ENCODE results near the gene KCTD15. TPM values are rescaled to one million over a fixed set of nuclear protein-coding genes. Genes with fewer than 3 reads are reported as not detected.
A peak's percentile ranks its signal among the peaks of the same experiment; 100 is the strongest.

KCTD15 gene
- total and polyA plus RNA-seq, 2 experiments from 2014 or later = 17.1 to 161 TPM

- H3K4me1 ChIP-seq (ENCODE audit: low read depth) = no peaks in the 10 kb centered on the region
- no peak for DNase-seq (ENCODE audit: low read depth in 1 of 2, low spot score in 1 of 2)
- H3K36me3 ChIP-seq = no peaks in the 10 kb centered on the region
- no peak overlapping the region for H3K27ac ChIP-seq
- peaks cover 12% of the 10 kb centered on the region for H3K27me3 ChIP-seq
- H3K9me3 ChIP-seq (ENCODE audit: low read depth) = no peaks in the 10 kb centered on the region
- H3K4me3 ChIP-seq = no peak overlapping the region
- TF ChIP-seq, protein P1, sequence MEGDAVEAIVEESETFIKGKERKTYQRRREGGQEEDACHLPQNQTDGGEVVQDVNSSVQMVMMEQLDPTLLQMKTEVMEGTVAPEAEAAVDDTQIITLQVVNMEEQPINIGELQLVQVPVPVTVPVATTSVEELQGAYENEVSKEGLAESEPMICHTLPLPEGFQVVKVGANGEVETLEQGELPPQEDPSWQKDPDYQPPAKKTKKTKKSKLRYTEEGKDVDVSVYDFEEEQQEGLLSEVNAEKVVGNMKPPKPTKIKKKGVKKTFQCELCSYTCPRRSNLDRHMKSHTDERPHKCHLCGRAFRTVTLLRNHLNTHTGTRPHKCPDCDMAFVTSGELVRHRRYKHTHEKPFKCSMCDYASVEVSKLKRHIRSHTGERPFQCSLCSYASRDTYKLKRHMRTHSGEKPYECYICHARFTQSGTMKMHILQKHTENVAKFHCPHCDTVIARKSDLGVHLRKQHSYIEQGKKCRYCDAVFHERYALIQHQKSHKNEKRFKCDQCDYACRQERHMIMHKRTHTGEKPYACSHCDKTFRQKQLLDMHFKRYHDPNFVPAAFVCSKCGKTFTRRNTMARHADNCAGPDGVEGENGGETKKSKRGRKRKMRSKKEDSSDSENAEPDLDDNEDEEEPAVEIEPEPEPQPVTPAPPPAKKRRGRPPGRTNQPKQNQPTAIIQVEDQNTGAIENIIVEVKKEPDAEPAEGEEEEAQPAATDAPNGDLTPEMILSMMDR (IDR thresholded peaks at IDR 0.05; ENCODE audit: low read depth, low read length) = no peak
Measured at GRCh38 chr19:33777351-33777750, 19.3 kb upstream of the KCTD15 start.

DNA sequence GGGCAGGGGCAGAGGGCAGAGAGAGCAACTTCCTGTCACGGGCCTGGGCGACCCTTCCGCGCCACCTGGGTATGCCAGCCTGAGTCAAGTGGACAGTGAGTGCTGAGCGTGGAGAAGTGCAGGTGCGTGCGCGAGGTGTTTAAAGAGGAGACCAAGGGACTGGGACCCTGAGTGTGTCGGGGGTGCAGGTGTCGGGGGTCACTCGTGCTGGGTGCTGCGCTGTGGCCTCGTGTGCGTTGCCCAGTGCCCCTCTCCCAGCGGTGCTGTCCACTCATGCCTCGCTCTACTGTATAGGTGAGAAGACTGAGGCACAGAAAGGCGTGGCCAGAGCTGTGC lies 18.9 kb upstream of the KCTD15 start:
- H3K27ac ChIP-seq = no peak overlapping the region
- H3K27me3 ChIP-seq = peaks cover 12% of the 10 kb centered on the region
- H3K36me3 ChIP-seq = no peaks in the 10 kb centered on the region
- no peak for DNase-seq (ENCODE audit: low read depth in 1 of 2, low spot score in 1 of 2)
- H3K9me3 ChIP-seq (ENCODE audit: low read depth) = no peaks in the 10 kb centered on the region
- H3K4me3 ChIP-seq = no peak overlapping the region
- no peaks in the 10 kb centered on the region for H3K4me1 ChIP-seq (ENCODE audit: low read depth)
- TF ChIP-seq, protein P1 (IDR thresholded peaks at IDR 0.05; ENCODE audit: low read depth, low read length) = no peak

GRCh38 chr19:33778089-33778791 lies 18.4 kb upstream of the KCTD15 start:
- peak; percentile 82 to 91 for DNase-seq (ENCODE audit: low read depth in 1 of 2, low spot score in 1 of 2)
- Histone ChIP-seq H3K4me1 (ENCODE audit: low read depth) (no peaks in the 10 kb centered on the region), H3K4me3 (no peak overlapping the region), H3K36me3 (no peaks in the 10 kb centered on the region), H3K27ac (no peak overlapping the region), H3K27me3 (peaks cover 12% of the 10 kb centered on the region), H3K9me3 (ENCODE audit: low read depth) (no peaks in the 10 kb centered on the region)
- TF ChIP-seq, protein P1 (IDR thresholded peaks at IDR 0.05; ENCODE audit: low read depth, low read length) = peak; percentile 100

- no peaks in the 10 kb centered on the region for H3K9me3 ChIP-seq (ENCODE audit: low read depth)
- H3K27ac ChIP-seq = no peak overlapping the region
- TF ChIP-seq, protein P1 (IDR thresholded peaks at IDR 0.05; ENCODE audit: low read depth, low read length) = no peak
- H3K27me3 ChIP-seq = peaks cover 12% of the 10 kb centered on the region
- no peaks in the 10 kb centered on the region for H3K4me1 ChIP-seq (ENCODE audit: low read depth)
- H3K4me3 ChIP-seq = no peak overlapping the region
- no peak for DNase-seq (ENCODE audit: low read depth in 1 of 2, low spot score in 1 of 2)
- H3K36me3 ChIP-seq = no peaks in the 10 kb centered on the region
Measured at GRCh38 chr19:33779849-33780248, 16.8 kb upstream of the KCTD15 start.

- DNase-seq (ENCODE audit: low read depth in 1 of 2, low spot score in 1 of 2) = no peak
- no peaks in the 10 kb centered on the region for H3K9me3 ChIP-seq (ENCODE audit: low read depth)
- no peaks in the 10 kb centered on the region for H3K36me3 ChIP-seq
- H3K27ac ChIP-seq = no peak overlapping the region
- H3K27me3 ChIP-seq = peaks cover 12% of the 10 kb centered on the region
- no peak overlapping the region for H3K4me3 ChIP-seq
- no peaks in the 10 kb centered on the region for H3K4me1 ChIP-seq (ENCODE audit: low read depth)
- TF ChIP-seq, protein P1 (IDR thresholded peaks at IDR 0.05; ENCODE audit: low read depth, low read length) = no peak
Measured at GRCh38 chr19:33780251-33780650, 16.4 kb upstream of the KCTD15 start.

Data from cardiac muscle cell (in vitro differentiated cells and primary cell).